ENCODE data around the gene SEMA4B. TPM values are rescaled to one million over a fixed set of nuclear protein-coding genes. Genes with fewer than 3 reads are reported as not detected.

SEMA4B gene
- total and polyA plus RNA-seq, 2 of the 8 experiments (the other 6 are each of a cell fraction or from before 2014, with no cell fraction given) = 42.7 to 43.0 TPM

- H2BK12ac ChIP-seq (ENCODE audit: low read depth, low read length) = no peak overlapping the region
- no peaks in the 10 kb centered on the region for H3K36me3 ChIP-seq (ENCODE audit: control insufficient read depth in 2 of 4, insufficient read depth in 4 of 4, low read length in 3 of 4)
- H3K9me3 ChIP-seq (ENCODE audit: insufficient read depth in 2 of 2, low read depth in 1 of 2, low read length in 1 of 2) = no peaks in the 10 kb centered on the region
- no peak overlapping the region for H3K18ac ChIP-seq (ENCODE audit: extremely low read depth, low read length)
- no peak overlapping the region for H2BK120ac ChIP-seq (replicated peaks; ENCODE audit: low read depth, low read length)
- no peak overlapping the region for H2BK5ac ChIP-seq (ENCODE audit: low read depth, low read length)
- H2AK5ac ChIP-seq (ENCODE audit: low read depth, low read length) = no peak overlapping the region
- H3K4me1 ChIP-seq (replicated peaks in 1 of 4; ENCODE audit: control insufficient read depth in 3 of 4, insufficient read depth in 4 of 4, low read length in 3 of 4) = peaks cover 0 to 9% (median 6%) of the 10 kb centered on the region in 4 experiments; a peak in 6 of 7 replicates
- H3K79me1 ChIP-seq (ENCODE audit: low read depth, low read length) = peaks cover 3% of the 10 kb centered on the region; the same call in 1 of the 2 replicates
- no peak overlapping the region for H3K4ac ChIP-seq (replicated peaks; ENCODE audit: insufficient read length, low read depth, low read length)
- no peak overlapping the region for H4K91ac ChIP-seq (replicated peaks; ENCODE audit: insufficient read length, low read length)
- DNase-seq (ENCODE audit: low read depth in 1 of 2, low spot score in 2 of 2) (no peak), FAIRE-seq (no peak)
- CTCF ChIA-PET (ENCODE audit: partially characterized antibody) = interaction anchor here (0.9 to 3.7 kb wide), 6 partner anchors 10 to 31 kb away, joined by 3 to 14 read pairs (median 4); partner anchors contain the start of gene SEMA4B
- no peak overlapping the region for H2AFZ ChIP-seq (ENCODE audit: low read length)
- TF ChIP-seq TCF12 (IDR thresholded peaks at IDR 0.05; ENCODE audit: low read depth, low read length) (no peak), KDM1A (IDR thresholded peaks at IDR 0.05; ENCODE audit: borderline replicate concordance, low read length) (no peak), TAF7 (optimal IDR thresholded peaks at IDR 0.05; ENCODE audit: borderline replicate concordance, low read depth, low read length) (no peak), PHF8 (conservative IDR thresholded peaks at IDR 0.05; ENCODE audit: low read depth, low read length) (no peak), KDM5A (IDR thresholded peaks at IDR 0.05; ENCODE audit: low read length) (no peak), JUN (IDR thresholded peaks at IDR 0.05; ENCODE audit: low read depth, low read length) (no peak), RFX5 (IDR thresholded peaks at IDR 0.05; ENCODE audit: borderline replicate concordance, low read depth, low read length) (no peak), CBX5 (IDR thresholded peaks at IDR 0.05; ENCODE audit: low read depth, low read length) (no peak)
- TF ChIP-seq, protein P1, sequence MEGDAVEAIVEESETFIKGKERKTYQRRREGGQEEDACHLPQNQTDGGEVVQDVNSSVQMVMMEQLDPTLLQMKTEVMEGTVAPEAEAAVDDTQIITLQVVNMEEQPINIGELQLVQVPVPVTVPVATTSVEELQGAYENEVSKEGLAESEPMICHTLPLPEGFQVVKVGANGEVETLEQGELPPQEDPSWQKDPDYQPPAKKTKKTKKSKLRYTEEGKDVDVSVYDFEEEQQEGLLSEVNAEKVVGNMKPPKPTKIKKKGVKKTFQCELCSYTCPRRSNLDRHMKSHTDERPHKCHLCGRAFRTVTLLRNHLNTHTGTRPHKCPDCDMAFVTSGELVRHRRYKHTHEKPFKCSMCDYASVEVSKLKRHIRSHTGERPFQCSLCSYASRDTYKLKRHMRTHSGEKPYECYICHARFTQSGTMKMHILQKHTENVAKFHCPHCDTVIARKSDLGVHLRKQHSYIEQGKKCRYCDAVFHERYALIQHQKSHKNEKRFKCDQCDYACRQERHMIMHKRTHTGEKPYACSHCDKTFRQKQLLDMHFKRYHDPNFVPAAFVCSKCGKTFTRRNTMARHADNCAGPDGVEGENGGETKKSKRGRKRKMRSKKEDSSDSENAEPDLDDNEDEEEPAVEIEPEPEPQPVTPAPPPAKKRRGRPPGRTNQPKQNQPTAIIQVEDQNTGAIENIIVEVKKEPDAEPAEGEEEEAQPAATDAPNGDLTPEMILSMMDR (IDR thresholded peaks at IDR 0.05; ENCODE audit: control extremely low read depth in 1 of 3, insufficient read depth in 1 of 3, low read depth in 1 of 3, low read length in 3 of 3) = no peak
- no peak overlapping the region for H3K9ac ChIP-seq (replicated peaks in 1 of 4; ENCODE audit: extremely low read depth in 1 of 4, low read depth in 3 of 4, low read length in 3 of 4)
- H3K27me3 ChIP-seq (replicated peaks in 1 of 4; ENCODE audit: control insufficient read depth in 3 of 4, extremely low read depth in 1 of 4, insufficient read depth in 3 of 4, low read length in 3 of 4) = no peaks in the 10 kb centered on the region
- no peak overlapping the region for H2BK20ac ChIP-seq (ENCODE audit: low read length)
- no peaks in the 10 kb centered on the region for H3K79me2 ChIP-seq (ENCODE audit: control insufficient read depth in 1 of 2, insufficient read depth in 2 of 2, low read length in 2 of 2)
- POLR2A ChIA-PET (ENCODE audit: partially characterized antibody) = interaction anchor here (1.4 to 1.7 kb wide), 3 partner anchors 10 to 14 kb away, joined by 3 to 12 read pairs (median 5); partner anchors contain the start of gene SEMA4B
- H4K8ac ChIP-seq (ENCODE audit: extremely low read depth, insufficient read depth, low read length) = no peak overlapping the region
- H3K56ac ChIP-seq (replicated peaks; ENCODE audit: insufficient read length, low read depth, low read length) = no peak overlapping the region
- no peak overlapping the region for H2BK15ac ChIP-seq (ENCODE audit: low read length)
- no peak overlapping the region for H3K4me3 ChIP-seq (ENCODE audit: extremely low read depth in 1 of 4, insufficient read depth in 2 of 4, low read depth in 3 of 4, low read length in 4 of 4)
- no peak overlapping the region for H3K4me2 ChIP-seq (ENCODE audit: insufficient read depth in 1 of 2, low read depth in 2 of 2, low read length in 2 of 2)
- H3K23me2 ChIP-seq (ENCODE audit: low read depth, low read length) = peaks cover 2% of the 10 kb centered on the region; the same call in 1 of the 2 replicates
- H3K23ac ChIP-seq (ENCODE audit: insufficient read length) = no peak overlapping the region
- peaks cover 0 to 2% of the 10 kb centered on the region in 2 experiments for H4K20me1 ChIP-seq (replicated peaks in 1 of 2; ENCODE audit: control insufficient read depth in 1 of 2, insufficient read depth in 2 of 2, low read length in 2 of 2)
- H4K5ac ChIP-seq (ENCODE audit: insufficient read length, low read depth, low read length) = no peak overlapping the region
- WGBS, 2 experiments (ENCODE audit: extremely low coverage in 1 of 2, insufficient coverage in 1 of 2, insufficient read length in 1 of 2, insufficient replicate concordance in 2 of 2, low coverage in 1 of 2, low lambda C conversion rate in 2 of 2, missing lambda C conversion rate in 1 of 2) = 92% methylated on average over 3 of the region's 3 CpGs; no CpG with 5 or more reads in 1 of the 2 experiments
- no peak overlapping the region for H3K14ac ChIP-seq (ENCODE audit: insufficient read length)
- no peak overlapping the region for H3K27ac ChIP-seq (ENCODE audit: low read depth, low read length)
Observed at GRCh38 chr15:90191344-90191687, 9.8 kb upstream of the SEMA4B start.
